Stimulated activated CD4-positive, alpha-beta T cell treated with anti-CD3 and anti-CD28 coated beads, Interleukin-4, amount 100 ng/mL, for 1 hour (primary cell): ENCODE results near the gene BCKDK.

ENCODE experiments used
- DNase-seq: peaks from one replicate; pipeline ENCODE4 v3.0.0-alpha.2; 2020

BCKDK gene

GRCh38 chr16:31080756-31081419 is 27.3 kb upstream of the BCKDK start:
- DNase-seq: no peak

GRCh38 chr16:31081428-31082351 is 26.5 kb upstream of the BCKDK start:
- DNase-seq: no peak

- no peak for DNase-seq
These were observed 25.7 kb upstream of the BCKDK start for GRCh38 chr16:31082368-31083045.

GRCh38 chr16:31083081-31083480 is 25.1 kb upstream of the BCKDK start:
- no peak for DNase-seq

- no peak for DNase-seq
These were observed 24.6 kb upstream of the BCKDK start for GRCh38 chr16:31083556-31083955.

- no peak for DNase-seq
These were observed 24.2 kb upstream of the BCKDK start for GRCh38 chr16:31083981-31084380.

- DNase-seq: no peak
These were observed 23.4 kb upstream of the BCKDK start for GRCh38 chr16:31084584-31085302.

- no peak for DNase-seq
These were observed 22.8 kb upstream of the BCKDK start for GRCh38 chr16:31085411-31085810.

- no peak for DNase-seq
These were observed 22.1 kb upstream of the BCKDK start for GRCh38 chr16:31085873-31086628.

GRCh38 chr16:31086629-31086906 is 21.6 kb upstream of the BCKDK start:
- no peak for DNase-seq

- DNase-seq: no peak
These were observed 20.7 kb upstream of the BCKDK start for GRCh38 chr16:31087481-31087880.

- no peak for DNase-seq
These were observed 20.2 kb upstream of the BCKDK start for GRCh38 chr16:31087971-31088370.

GRCh38 chr16:31088459-31089183 is 19.6 kb upstream of the BCKDK start, which contains the start of gene PRSS53:
PRSS53 (minus strand) TSS chr16:31088943; CDS start chr16:31088809, 134 bp downstream.
- DNase-seq: no peak

- DNase-seq: no peak
These were observed 19.0 kb upstream of the BCKDK start for GRCh38 chr16:31089199-31089598.

- DNase-seq: no peak
These were observed 17.6 kb upstream of the BCKDK start for GRCh38 chr16:31090540-31090939.

GRCh38 chr16:31092330-31092729 is 15.9 kb upstream of the BCKDK start:
- DNase-seq: no peak

GRCh38 chr16:31093132-31093703 is 15.0 kb upstream of the BCKDK start:
- no peak for DNase-seq

- DNase-seq: no peak
These were observed 14.1 kb upstream of the BCKDK start for GRCh38 chr16:31094088-31094423.

GRCh38 chr16:31094424-31095120 is 13.6 kb upstream of the BCKDK start, which contains the start of gene VKORC1:
VKORC1 (minus strand) TSS chr16:31094797; CDS start chr16:31094729, 68 bp downstream.
- peak; percentile 86 for DNase-seq

GRCh38 chr16:31099860-31100638 is 8.1 kb upstream of the BCKDK start:
- DNase-seq: no peak
